GM21576 (cell line): ENCODE results near the gene CREBRF.
"Not testable (repeated sequence)": the region's sequence is repeated elsewhere in the genome, so short reads cannot be mapped to it uniquely, and the experiment has no call there.

ENCODE experiments used
- ATAC-seq: cut with Tn5 transposase; IDR thresholded peaks from one replicate; pipeline ENCODE4 v1.9.1; 2021; ENCODE audit warnings: mild to moderate bottlenecking, moderate library complexity; ENCODE audit not compliant: unreplicated experiment

Gene CREBRF

DNA sequence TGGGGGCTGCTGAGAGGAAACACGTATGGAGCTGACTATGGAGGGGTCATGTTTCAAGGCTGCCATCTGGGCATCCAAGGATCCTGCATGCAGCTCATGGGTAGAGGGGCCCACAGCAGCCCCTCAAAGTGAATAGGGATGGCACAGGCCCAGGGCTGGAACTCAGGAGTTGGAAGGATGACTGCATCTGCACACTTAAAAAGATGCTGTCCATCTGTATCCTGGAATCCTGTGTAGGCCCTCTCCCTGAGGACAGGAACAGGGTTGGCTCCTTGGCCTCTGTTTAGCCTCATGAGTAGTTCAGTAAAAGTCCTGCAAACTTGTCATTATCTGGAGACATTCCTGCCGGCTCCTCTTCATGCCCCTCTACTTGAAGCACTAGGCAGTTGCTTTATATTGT, 92.2 kb downstream of the CREBRF start:
- no peak for ATAC-seq

DNA sequence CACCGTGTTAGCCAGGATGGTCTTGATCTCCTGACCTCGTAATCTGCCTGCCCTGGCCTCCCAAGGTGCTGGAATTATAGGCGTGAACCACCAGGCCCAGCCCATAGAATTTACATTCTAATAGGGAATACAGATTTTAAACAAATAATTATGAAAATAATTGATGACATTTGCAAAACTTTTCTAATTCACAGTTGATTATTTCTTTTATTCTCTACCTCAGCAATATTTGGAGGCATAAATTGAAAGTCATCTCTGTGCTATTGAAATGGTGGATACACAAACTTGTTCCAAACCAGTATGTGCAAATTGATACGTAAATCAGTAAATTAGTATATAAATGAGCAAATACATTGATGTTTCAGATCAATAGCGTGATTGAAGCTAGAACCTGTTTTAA, 96.4 kb downstream of the CREBRF start:
- ATAC-seq = no peak

DNA sequence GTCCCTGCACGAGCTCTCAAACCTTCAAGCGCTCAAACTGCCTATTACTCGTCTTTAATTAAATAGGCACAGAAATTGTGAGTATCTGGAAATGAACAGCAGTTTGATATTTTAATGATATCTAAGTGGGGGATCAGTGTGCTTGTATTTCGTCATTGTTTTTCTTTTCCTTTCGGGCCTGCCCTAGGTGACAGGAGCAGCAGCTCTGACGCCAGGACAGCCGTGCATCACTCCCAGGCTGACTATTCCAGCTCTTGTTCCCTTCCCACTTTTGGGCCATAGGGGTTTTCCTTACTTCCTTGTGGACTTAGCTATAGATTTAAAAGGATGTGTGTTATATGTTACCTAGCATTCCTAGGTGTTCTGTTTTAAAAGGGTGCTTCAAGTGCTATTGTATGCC, 97.7 kb downstream of the CREBRF start:
- no peak for ATAC-seq

- not testable (repeated sequence) for ATAC-seq
Measured at GRCh38 chr5:173154619-173155018, 98.5 kb downstream of the CREBRF start.

DNA sequence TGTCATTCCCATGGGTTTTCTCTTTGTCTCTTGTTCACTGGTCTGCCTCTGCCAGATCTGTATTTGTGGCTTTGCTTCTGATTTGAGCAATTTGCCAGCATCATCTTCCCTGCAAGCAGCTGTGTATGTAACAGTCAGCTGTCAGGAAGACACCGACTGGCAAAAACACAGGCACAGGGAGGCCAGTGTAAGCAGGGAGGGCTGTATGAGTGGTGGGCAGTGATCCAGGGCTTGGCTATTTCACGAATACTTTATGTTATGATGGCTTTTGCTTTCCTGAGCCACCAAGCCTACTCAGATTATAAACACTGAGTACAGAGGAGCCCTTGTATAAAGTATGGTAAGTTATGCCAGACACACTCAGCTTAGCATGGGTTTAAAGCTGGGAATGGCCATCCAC, 99.8 kb downstream of the CREBRF start:
- ATAC-seq = no peak

GRCh38 chr5:173158366-173158765, 102.2 kb downstream of the CREBRF start:
- no peak for ATAC-seq

DNA sequence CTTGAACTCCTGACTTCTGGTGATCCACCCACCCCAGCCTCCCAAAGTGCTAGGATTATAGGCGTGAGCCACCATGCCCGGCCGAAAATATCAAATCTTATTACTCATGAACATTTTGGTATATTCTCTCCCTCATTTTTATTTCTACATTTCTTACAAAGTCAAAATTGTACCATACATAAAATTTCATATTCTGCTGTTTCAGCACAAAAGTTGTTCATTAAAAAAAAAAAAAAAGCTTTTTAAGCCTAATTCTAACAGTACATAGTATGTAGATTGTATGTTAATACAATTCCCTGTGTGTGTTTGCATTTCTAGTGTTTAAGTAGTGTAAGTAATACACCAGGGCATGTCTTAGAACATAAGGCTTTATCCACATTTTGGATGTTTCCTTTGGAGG, 103.1 kb downstream of the CREBRF start:
- ATAC-seq = no peak

GRCh38 chr5:173161148-173161547, 105.0 kb downstream of the CREBRF start:
- no peak for ATAC-seq

DNA sequence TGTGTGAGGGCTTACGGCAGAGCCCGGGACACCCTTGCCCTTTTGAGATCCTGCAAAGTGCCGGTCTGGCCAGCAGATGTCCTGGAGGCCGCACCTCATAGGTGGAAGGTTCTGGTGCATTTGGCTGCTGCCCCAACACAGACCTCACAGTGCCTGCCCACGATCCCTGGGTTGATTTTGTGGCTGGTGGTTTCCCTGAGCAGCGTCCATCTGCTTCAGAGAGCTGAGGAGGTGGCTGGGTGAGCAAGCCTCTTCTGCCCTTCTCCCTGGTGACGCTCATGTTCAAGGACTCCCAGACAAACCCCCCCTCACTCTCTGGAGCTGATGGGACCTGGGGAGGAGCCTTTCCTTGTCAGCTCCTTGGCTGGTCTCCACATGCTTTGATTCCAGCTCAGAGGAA, 107.1 kb downstream of the CREBRF start:
- ATAC-seq = no peak

DNA sequence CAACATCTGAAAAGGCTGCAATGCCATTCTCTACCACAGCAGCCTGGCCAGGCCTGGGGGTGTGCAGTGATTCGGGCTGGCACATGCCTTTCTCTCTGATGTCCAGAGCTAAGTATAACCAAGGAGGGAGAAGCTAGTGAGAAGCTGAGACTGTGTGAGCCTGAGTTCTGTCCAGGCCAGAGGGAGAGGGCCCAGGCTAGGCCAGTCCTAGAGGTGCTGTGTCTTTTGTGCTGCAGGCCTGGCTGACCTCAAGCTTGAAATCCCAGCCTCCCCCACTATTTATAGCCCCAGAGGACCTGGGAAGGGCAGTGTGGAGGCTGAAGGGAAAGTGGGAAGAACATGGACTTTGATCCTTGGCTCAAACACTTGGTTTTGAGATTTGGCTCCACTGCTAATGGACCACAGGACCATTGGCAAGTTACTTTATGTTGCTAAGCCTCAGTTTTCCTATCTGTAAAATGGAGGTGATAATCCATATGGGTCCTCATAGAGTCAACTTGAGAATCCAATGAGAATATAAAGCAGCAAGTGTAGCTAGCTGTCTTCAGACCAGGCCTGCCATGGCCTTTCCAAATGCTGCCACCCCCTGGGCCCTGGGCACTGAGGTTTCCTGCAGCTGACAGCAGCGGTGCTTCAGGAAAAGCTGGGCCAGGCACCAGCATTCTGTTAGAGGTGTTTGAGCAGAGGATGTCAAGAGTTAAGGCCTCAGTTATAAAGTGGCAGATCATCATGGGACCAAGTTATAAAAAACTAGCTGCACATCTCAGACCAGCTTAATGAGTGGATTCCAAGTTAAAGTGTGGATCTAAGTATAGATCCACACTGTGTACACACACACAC, 109.2 kb downstream of the CREBRF start:
- no peak for ATAC-seq

DNA sequence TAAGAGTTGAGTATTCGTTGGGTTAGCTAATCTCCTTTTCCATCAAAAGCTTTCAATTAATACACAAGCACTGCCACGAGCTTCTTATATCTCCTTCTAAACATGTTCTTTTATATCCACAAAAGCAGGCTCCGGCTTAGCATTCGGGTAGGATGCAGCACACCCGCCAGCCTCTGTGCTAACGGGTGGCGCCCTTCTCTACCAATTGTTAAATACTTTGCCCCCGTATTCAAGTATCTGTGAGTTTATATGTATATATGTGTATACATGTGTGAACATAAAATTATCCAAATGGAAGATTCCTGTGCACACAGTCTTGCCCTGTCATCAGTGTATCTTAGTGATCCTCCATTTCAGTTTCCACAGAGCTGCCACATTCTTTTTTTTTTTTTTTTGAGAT, 116.0 kb downstream of the CREBRF start:
- no peak for ATAC-seq

GRCh38 chr5:173175523-173175922, 119.4 kb downstream of the CREBRF start:
- ATAC-seq = no peak

DNA sequence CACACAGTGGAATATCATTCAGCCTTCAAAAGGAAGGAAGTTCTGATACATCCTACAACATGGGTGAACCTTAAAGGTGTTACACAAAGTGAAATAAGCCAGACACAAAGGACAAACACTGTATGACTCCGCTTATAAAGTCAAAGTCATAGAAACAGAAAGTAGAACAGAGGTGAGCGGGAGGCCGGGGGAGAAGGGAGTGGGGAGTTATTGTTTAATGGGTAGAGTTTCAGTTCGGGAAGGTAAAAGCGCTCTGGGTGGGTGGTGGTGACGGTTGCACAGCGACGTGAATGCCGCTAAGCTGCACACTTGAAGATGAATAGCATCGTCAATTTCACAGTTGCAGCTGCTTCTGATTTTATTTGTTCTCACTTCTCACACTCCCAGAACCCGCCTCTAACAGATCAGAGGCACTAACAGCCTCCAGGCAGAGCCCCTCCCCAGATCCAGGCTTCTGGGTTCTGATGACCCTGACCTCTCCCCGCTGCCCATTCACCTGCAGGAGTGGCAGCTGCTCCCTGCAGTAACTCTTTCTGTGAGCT, 122.3 kb downstream of the CREBRF start:
- no peak for ATAC-seq

- ATAC-seq = no peak
Measured at GRCh38 chr5:173180331-173180730, 124.2 kb downstream of the CREBRF start.

- no peak for ATAC-seq
Measured at GRCh38 chr5:173187054-173187743, 131.0 kb downstream of the CREBRF start.

GRCh38 chr5:173188280-173188679, 132.1 kb downstream of the CREBRF start:
- ATAC-seq = no peak
